H9 (cell line): Measurements from ENCODE around the gene ACOT8. TPM values are rescaled to one million over a fixed set of nuclear protein-coding genes. Genes with fewer than 3 reads are reported as not detected.

Experiments used
- DNase-seq: peaks from one replicate; pipeline ENCODE4 v3.0.0-alpha.2; 2017
- H2AFZ ChIP-seq: one replicate; pipeline ENCODE4 v1.6.1; 2013; ENCODE audit warnings: mild to moderate bottlenecking, low read length, control low read depth, moderate library complexity
- H2AK5ac ChIP-seq: 2 replicates; pipeline ENCODE4 v1.6.1; 2013; ENCODE audit warnings: low read length, control low read depth, mixed read lengths; ENCODE audit not compliant: insufficient read length
- H2BK120ac ChIP-seq: one replicate; pipeline ENCODE4 v1.6.1; 2013; ENCODE audit warnings: low read depth, mild to moderate bottlenecking, low read length, control low read depth, inconsistent platforms; ENCODE audit not compliant: poor library complexity, severe bottlenecking
- H2BK12ac ChIP-seq: 2 replicates; pipeline ENCODE4 v1.6.1; 2013; ENCODE audit warnings: low read length, control low read depth, mixed read lengths, low read depth; ENCODE audit not compliant: insufficient read length
- H2BK15ac ChIP-seq: 2 replicates; pipeline ENCODE4 v1.6.1; 2013; ENCODE audit warnings: low read depth, low read length, control low read depth
- H2BK20ac ChIP-seq: one replicate; pipeline ENCODE4 v1.6.1; 2013; ENCODE audit warnings: low read depth, mild to moderate bottlenecking, low read length, control low read depth, inconsistent platforms; ENCODE audit not compliant: poor library complexity, severe bottlenecking
- H2BK5ac ChIP-seq: 2 replicates; pipeline ENCODE4 v1.6.1; 2013; ENCODE audit warnings: low read length, control low read depth, mixed read lengths; ENCODE audit not compliant: insufficient read length
- H3K14ac ChIP-seq: 2 replicates; pipeline ENCODE4 v1.6.1; 2013; ENCODE audit warnings: low read length, control low read depth; ENCODE audit not compliant: insufficient read depth
- H3K18ac ChIP-seq: 2 replicates; pipeline ENCODE4 v1.6.1; 2013; ENCODE audit warnings: low read depth, mild to moderate bottlenecking, mixed read lengths, low read length, control low read depth; ENCODE audit not compliant: insufficient read length
- H3K23ac ChIP-seq: 2 replicates; pipeline ENCODE4 v1.6.1; 2013; ENCODE audit warnings: low read length, control low read depth, mixed read lengths, low read depth; ENCODE audit not compliant: insufficient read length
- H3K23me2 ChIP-seq: 2 replicates; pipeline ENCODE4 v1.6.1; 2013; ENCODE audit warnings: low read depth, mild to moderate bottlenecking, mixed read lengths, low read length, control low read depth; ENCODE audit not compliant: insufficient read length, poor library complexity, severe bottlenecking
- H3K27ac ChIP-seq: 2 replicates; pipeline ENCODE4 v1.5.1; 2013; ENCODE audit warnings: low read length, control low read depth, mixed read lengths, low read depth; ENCODE audit not compliant: insufficient read length
- H3K27me3 ChIP-seq: 2 replicates; pipeline ENCODE4 v1.6.1; 2013; ENCODE audit warnings: low read length, control low read depth, inconsistent platforms; ENCODE audit not compliant: insufficient read depth
- H3K4ac ChIP-seq: 2 replicates; pipeline ENCODE4 v1.6.1; 2013; ENCODE audit warnings: low read depth, mild to moderate bottlenecking, control low read depth, inconsistent platforms, low read length, moderate library complexity
- H3K4me1 ChIP-seq: 2 replicates; pipeline ENCODE4 v1.6.1; 2013; ENCODE audit warnings: low read length, control low read depth, inconsistent platforms; ENCODE audit not compliant: insufficient read depth
- H3K4me2 ChIP-seq: 2 replicates; pipeline ENCODE4 v1.6.1; 2013; ENCODE audit warnings: low read length, control low read depth, mixed read lengths; ENCODE audit not compliant: insufficient read length, insufficient read depth
- H3K56ac ChIP-seq: 2 replicates; pipeline ENCODE4 v1.6.1; 2013; ENCODE audit warnings: low read depth, mild to moderate bottlenecking, mixed read lengths, low read length, control low read depth; ENCODE audit not compliant: insufficient read length
- H3K79me1 ChIP-seq: 2 replicates; pipeline ENCODE4 v1.6.1; 2013; ENCODE audit warnings: low read depth, mild to moderate bottlenecking, moderate library complexity, low read length, control low read depth, inconsistent platforms; ENCODE audit not compliant: insufficient read depth, poor library complexity, severe bottlenecking
- H3K79me2 ChIP-seq: 2 replicates; pipeline ENCODE4 v1.6.1; 2013; ENCODE audit warnings: low read length, control low read depth, inconsistent platforms; ENCODE audit not compliant: insufficient read depth
- H3K9ac ChIP-seq: 2 replicates; pipeline ENCODE4 v1.6.1; 2013; ENCODE audit warnings: low read length, control low read depth, mixed read lengths; ENCODE audit not compliant: insufficient read length; ENCODE audit errors: extremely low read depth
- H3K9me3 ChIP-seq: one replicate; pipeline ENCODE4 v1.6.1; 2013; ENCODE audit warnings: low read depth, low read length, inconsistent platforms; ENCODE audit not compliant: control insufficient read depth
- H3T11ph ChIP-seq: one replicate; pipeline ENCODE4 v1.6.1; 2013; ENCODE audit warnings: mild to moderate bottlenecking, low read length, control low read depth, inconsistent platforms
- H4K20me1 ChIP-seq: one replicate; pipeline ENCODE4 v1.6.1; 2013; ENCODE audit not compliant: control insufficient read depth, insufficient read length, insufficient read depth
- H4K5ac ChIP-seq: 2 replicates; pipeline ENCODE4 v1.6.1; 2013; ENCODE audit warnings: low read depth, mild to moderate bottlenecking, mixed read lengths, low read length, control low read depth; ENCODE audit not compliant: insufficient read length
- H4K8ac ChIP-seq: replicated peaks from 2 replicates; pipeline ENCODE4 v1.6.1; 2013; ENCODE audit warnings: low read length, control low read depth, mixed read lengths, low read depth; ENCODE audit not compliant: insufficient read length
- H4K91ac ChIP-seq: 2 replicates; pipeline ENCODE4 v1.6.1; 2013; ENCODE audit warnings: low read depth, mild to moderate bottlenecking, moderate library complexity, mixed read lengths, low read length, control low read depth; ENCODE audit not compliant: insufficient read length
- H3K27ac Mint-ChIP-seq, 3 experiments: 2 replicates in 2 of 3; 3 replicates in 1 of 3; pipeline ENCODE4 v1.8.0; 2020 to 2021; ENCODE audit warnings: mixed read lengths in 3 of 3, mild to moderate bottlenecking in 1 of 3, moderate library complexity in 1 of 3
- H3K27me3 Mint-ChIP-seq: 2 replicates; pipeline ENCODE4 v1.8.0; 2021; ENCODE audit warnings: low read depth, mild to moderate bottlenecking, moderate library complexity, mixed read lengths
- H3K36me3 Mint-ChIP-seq, 3 experiments: 2 replicates in 2 of 3; 3 replicates in 1 of 3; pipeline ENCODE4 v1.8.0; 2020 to 2021; ENCODE audit warnings: low read depth in 3 of 3, mixed read lengths in 3 of 3; ENCODE audit not compliant: insufficient read depth in 1 of 3
- H3K4me1 Mint-ChIP-seq, 2 experiments: 2 replicates each; pipeline ENCODE4 v1.8.0; 2020; ENCODE audit warnings: mixed read lengths in 2 of 2
- H3K4me3 Mint-ChIP-seq, 2 experiments: 2 replicates in 1 of 2; 3 replicates in 1 of 2; pipeline ENCODE4 v1.8.0; 2020 to 2021; ENCODE audit warnings: mild to moderate bottlenecking in 2 of 2, mixed read lengths in 2 of 2, moderate library complexity in 1 of 2
- H3K9me3 Mint-ChIP-seq, 2 experiments: 2 replicates in 1 of 2; 3 replicates in 1 of 2; pipeline ENCODE4 v1.8.0; 2020; ENCODE audit warnings: mild to moderate bottlenecking in 2 of 2, mixed read lengths in 2 of 2, moderate library complexity in 1 of 2
- WGBS: extraction: QIAGEN DNeasy Blood & Tissue Kit; methylation state at CpG from one replicate; pipeline ENCODE4 v1.1.7; 2013; ENCODE audit warnings: missing lambda C conversion rate, low lambda C conversion rate, mixed read lengths; ENCODE audit not compliant: insufficient read length; ENCODE audit errors: extremely low coverage; 5-methylcytosine and 5-hydroxymethylcytosine counted together
- total RNA-seq: library from RNA; stranded (reverse); gene quantifications from 2 replicates; pipeline ENCODE4 v1.2.1, GENCODE V29; 2021
- TF ChIP-seq, protein P1 (sequence below): fragments of 200-600 bp; sonication (generic); conservative IDR thresholded peaks from 3 replicates; pipeline ENCODE4 v1.8.0; 2021; ENCODE audit warnings: antibody characterized with exemption, mild to moderate bottlenecking

ACOT8 gene
- total RNA-seq, 1 experiment from 2014 or later = 26.7 TPM

DNA sequence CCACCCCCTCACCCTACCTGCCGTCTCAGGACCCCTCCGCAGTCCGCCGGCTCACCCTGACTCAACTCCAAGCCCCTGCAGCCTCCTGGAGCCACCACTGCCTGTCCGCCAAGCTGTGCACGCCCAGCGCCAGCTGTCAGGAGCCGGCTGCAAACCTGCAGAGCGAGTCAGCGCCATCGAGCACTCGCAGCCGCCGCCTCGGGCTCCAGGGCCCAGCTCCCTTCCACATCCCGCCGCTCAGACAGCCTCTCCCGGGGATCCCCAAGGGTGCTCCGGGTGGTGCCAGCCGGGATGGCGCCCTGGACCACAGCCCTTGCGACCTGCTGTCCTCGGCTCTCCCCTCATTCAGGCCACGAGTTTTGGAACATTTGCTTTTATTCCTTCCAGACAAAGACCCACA is 34.3 kb downstream of the ACOT8 start:
- TF ChIP-seq, protein P1, sequence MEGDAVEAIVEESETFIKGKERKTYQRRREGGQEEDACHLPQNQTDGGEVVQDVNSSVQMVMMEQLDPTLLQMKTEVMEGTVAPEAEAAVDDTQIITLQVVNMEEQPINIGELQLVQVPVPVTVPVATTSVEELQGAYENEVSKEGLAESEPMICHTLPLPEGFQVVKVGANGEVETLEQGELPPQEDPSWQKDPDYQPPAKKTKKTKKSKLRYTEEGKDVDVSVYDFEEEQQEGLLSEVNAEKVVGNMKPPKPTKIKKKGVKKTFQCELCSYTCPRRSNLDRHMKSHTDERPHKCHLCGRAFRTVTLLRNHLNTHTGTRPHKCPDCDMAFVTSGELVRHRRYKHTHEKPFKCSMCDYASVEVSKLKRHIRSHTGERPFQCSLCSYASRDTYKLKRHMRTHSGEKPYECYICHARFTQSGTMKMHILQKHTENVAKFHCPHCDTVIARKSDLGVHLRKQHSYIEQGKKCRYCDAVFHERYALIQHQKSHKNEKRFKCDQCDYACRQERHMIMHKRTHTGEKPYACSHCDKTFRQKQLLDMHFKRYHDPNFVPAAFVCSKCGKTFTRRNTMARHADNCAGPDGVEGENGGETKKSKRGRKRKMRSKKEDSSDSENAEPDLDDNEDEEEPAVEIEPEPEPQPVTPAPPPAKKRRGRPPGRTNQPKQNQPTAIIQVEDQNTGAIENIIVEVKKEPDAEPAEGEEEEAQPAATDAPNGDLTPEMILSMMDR = no peak
- H4K5ac ChIP-seq = no peak overlapping the region
- H2BK12ac ChIP-seq = no peak overlapping the region
- H3K4me2 ChIP-seq = no peak overlapping the region
- H3K79me1 ChIP-seq = no peaks in the 10 kb centered on the region
- Mint-ChIP-seq H3K4me1 (peaks cover 22 to 36% of the 10 kb centered on the region in 2 experiments), H3K27me3 (peaks cover 28% of the 10 kb centered on the region), H3K9me3 (no peaks in the 10 kb centered on the region; a peak in 1 of 5 replicates), H3K36me3 (peaks cover 0 to 1% (median 0%) of the 10 kb centered on the region in 3 experiments; a peak in 1 of 7 replicates), H3K4me3 (no peak overlapping the region; a peak in 1 of 5 replicates), H3K27ac (no peak overlapping the region)
- no peak overlapping the region for H4K8ac ChIP-seq
- no peaks in the 10 kb centered on the region for H3K9me3 ChIP-seq
- H3K4me1 ChIP-seq = no peaks in the 10 kb centered on the region
- H4K91ac ChIP-seq = no peak overlapping the region
- no peaks in the 10 kb centered on the region for H3K79me2 ChIP-seq
- no peaks in the 10 kb centered on the region for H3K23me2 ChIP-seq
- H3K18ac ChIP-seq = no peak overlapping the region
- H2AFZ ChIP-seq = no peak overlapping the region
- no peak overlapping the region for H2BK120ac ChIP-seq
- DNase-seq = no peak
- WGBS = no CpG with 5 or more reads among the region's 24 CpGs
- H3K14ac ChIP-seq = no peak overlapping the region
- no peak overlapping the region for H3K4ac ChIP-seq
- no peak overlapping the region for H2AK5ac ChIP-seq
- H3K56ac ChIP-seq = no peak overlapping the region
- no peaks in the 10 kb centered on the region; the same call in 1 of the 2 replicates for H3K27me3 ChIP-seq
- H3K23ac ChIP-seq = no peak overlapping the region
- H3K9ac ChIP-seq = no peak overlapping the region
- no peak overlapping the region for H3T11ph ChIP-seq
- no peak overlapping the region for H2BK15ac ChIP-seq
- H3K27ac ChIP-seq = no peak overlapping the region
- no peak overlapping the region for H2BK20ac ChIP-seq
- H2BK5ac ChIP-seq = no peak overlapping the region
- H4K20me1 ChIP-seq = no peaks in the 10 kb centered on the region
